Epithelial cell of proximal tubule (primary cell): ENCODE results near the gene ART1. TPM values are rescaled to one million over a fixed set of nuclear protein-coding genes. Genes with fewer than 3 reads are reported as not detected.

Experiments used
- DNase-seq: peaks from one replicate; pipeline ENCODE4 v3.0.0-alpha.2; 2011; ENCODE audit warnings: low read depth
- H3K4me3 ChIP-seq: 2 replicates; pipeline ENCODE4 v1.5.1; 2011; ENCODE audit warnings: low read depth, mild to moderate bottlenecking, low read length
- CTCF ChIP-seq: conservative IDR thresholded peaks from 2 replicates; pipeline ENCODE4 v1.5.1; 2012; ENCODE audit warnings: low read depth, mild to moderate bottlenecking, low read length
- total RNA-seq: library from RNA; depleted of rRNA; stranded (reverse); fragments of >200 nt; gene quantifications from 2 replicates; pipeline ENCODE4 v1.2.3, GENCODE V29; 2015

ART1 gene
- total RNA-seq, 1 donor from 2014 or later = not detected

GRCh38 chr11:3617990-3618389 is 26.9 kb upstream of the ART1 start:
- DNase-seq = no peak
- TF ChIP-seq CTCF = no peak
- H3K4me3 ChIP-seq = no peak overlapping the region

DNA sequence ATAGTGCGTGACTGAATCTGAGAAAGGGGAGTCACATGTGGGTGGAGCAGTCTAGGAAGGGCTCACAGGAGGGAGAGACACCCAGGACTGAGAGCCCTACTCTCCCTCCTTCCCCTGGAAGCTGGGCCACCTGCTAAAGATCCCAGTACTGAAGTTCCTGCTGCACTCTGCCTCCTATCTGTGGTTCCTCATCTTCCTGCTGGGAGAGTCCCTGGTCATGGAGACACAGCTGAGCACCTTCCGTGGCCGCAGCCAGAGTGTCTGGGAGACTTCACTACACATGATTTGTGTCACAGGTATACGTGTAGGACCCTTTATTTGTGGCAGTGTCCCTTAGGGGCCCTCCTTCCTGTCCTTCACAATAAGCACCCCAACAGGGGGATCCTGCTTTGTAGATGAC is 22.4 kb upstream of the ART1 start:
- H3K4me3 ChIP-seq = no peak overlapping the region
- DNase-seq = no peak
- TF ChIP-seq CTCF = no peak

GRCh38 chr11:3623121-3623520 is 21.8 kb upstream of the ART1 start:
- no peak for DNase-seq
- no peak overlapping the region for H3K4me3 ChIP-seq
- no peak for TF ChIP-seq CTCF

- DNase-seq = no peak
- H3K4me3 ChIP-seq = no peak overlapping the region
- no peak for TF ChIP-seq CTCF
These were observed 21.0 kb upstream of the ART1 start for GRCh38 chr11:3623767-3624458.

GRCh38 chr11:3626250-3626960 is 18.5 kb upstream of the ART1 start:
- H3K4me3 ChIP-seq = no peak overlapping the region
- DNase-seq = no peak
- TF ChIP-seq CTCF = no peak

DNA sequence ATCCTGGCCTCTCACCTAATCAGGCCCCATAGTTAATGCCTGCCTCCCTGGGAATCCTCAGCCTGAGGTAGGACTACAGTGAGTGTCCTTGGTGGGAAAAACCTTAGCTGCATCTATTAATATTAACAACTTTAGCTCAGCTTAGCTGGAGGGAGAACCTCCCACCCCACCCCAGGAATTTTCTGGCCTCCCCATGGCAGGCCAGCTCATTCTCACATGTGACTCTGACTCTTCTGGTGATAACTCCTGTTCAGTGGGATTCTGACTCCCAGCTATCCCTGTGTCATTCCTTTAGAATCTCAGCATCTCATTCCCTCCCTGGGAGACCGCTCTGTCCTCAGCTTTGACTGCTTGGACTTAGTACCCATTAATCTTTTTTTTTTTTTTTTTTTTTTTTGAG is 17.6 kb upstream of the ART1 start:
- peak; percentile 99 for DNase-seq
- H3K4me3 ChIP-seq = no peak overlapping the region
- TF ChIP-seq CTCF = no peak

DNA sequence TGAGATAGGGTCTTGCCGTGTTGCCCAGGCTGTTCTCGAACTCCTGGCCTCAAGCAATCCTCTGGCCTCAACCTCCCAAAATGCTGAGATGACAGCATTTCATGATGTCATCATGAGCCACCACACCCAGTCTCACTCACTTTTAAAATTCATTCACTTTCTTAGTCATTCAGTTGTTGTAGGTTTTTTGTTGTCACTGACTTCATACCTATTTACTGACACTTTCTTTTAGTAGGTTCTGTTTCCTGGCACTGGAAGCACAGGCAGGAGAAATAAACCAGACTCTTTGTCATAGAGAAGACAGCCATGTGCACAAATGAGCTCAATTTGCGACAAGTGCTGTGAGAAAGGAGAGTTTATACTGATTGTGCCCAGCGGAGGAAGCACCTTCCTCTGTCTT is 13.6 kb upstream of the ART1 start:
- TF ChIP-seq CTCF = no peak
- no peak overlapping the region for H3K4me3 ChIP-seq
- no peak for DNase-seq
